ENCODE results near the gene ABCB9. TPM values are rescaled to one million over a fixed set of nuclear protein-coding genes. Genes with fewer than 3 reads are reported as not detected.
A peak's percentile ranks its signal among the peaks of the same experiment; 100 is the strongest.

The ABCB9 gene
- total RNA-seq, 1 experiment from 2014 or later, result 32.7 TPM

GRCh38 chr12:122949816-122950675, 16.2 kb downstream of the ABCB9 start:
- in situ Hi-C loops (cut with HindIII; ENCODE audit: low pct_unique_long_range_greater_than_20kb, low sequenced_read_pairs), result no loop called here

More at GRCh38 chr12:122949816-122950675, 16.2 kb downstream of the ABCB9 start:
- H3K27me3 ChIP-seq (ENCODE audit: control insufficient read depth, insufficient read depth, low read length), result no peaks in the 10 kb centered on the region
- H3K9me3 ChIP-seq (ENCODE audit: control insufficient read depth, insufficient read depth, low read depth, low read length), result no peaks in the 10 kb centered on the region
- H3K4me1 ChIP-seq (ENCODE audit: control insufficient read depth, insufficient read depth, low read length), result peaks cover 46% of the 10 kb centered on the region
- H3K36me3 ChIP-seq (ENCODE audit: control insufficient read depth, insufficient read depth, low read length), result no peaks in the 10 kb centered on the region
- H3K4me3 ChIP-seq (ENCODE audit: low read depth in 2 of 2, low read length in 2 of 2), result no peak overlapping the region
- intact Hi-C loops (cut with micrococcal nuclease; ENCODE audit: unreplicated experiment), result loop anchor here (10.0 kb wide), 1 partner anchor 155 kb away; no protein-coding TSS in a partner anchor
- TF ChIP-seq REST (IDR thresholded peaks at IDR 0.05; ENCODE audit: insufficient read depth in 1 of 2, low read depth in 2 of 2, low read length in 1 of 2), result no peak
- no peak for TF ChIP-seq POLR2AphosphoS5 (IDR thresholded peaks at IDR 0.05; ENCODE audit: low read depth, low read length)
- TF ChIP-seq TCF7L2 (IDR thresholded peaks at IDR 0.05; ENCODE audit: low read depth, low read length), result no peak
- no peak for TF ChIP-seq SIN3A (IDR thresholded peaks at IDR 0.05; ENCODE audit: borderline replicate concordance, insufficient read depth, low read depth, low read length)
- no peak for TF ChIP-seq CTCF (IDR thresholded peaks at IDR 0.05)
- DNase-seq (ENCODE audit: low read depth, low spot score) (no peak), ATAC-seq (no peak)
- H3K27ac ChIP-seq (ENCODE audit: low read length), result peak overlapping the region; percentile 54; the same call in 1 of the 2 replicates
- ChIA-PET CTCF (interaction anchor here (0.6 to 1.7 kb wide), 2 partner anchors 56 to 90 kb away, joined by 6 to 7 read pairs; no protein-coding TSS in a partner anchor), POLR2A (interaction anchor here (0.9 kb wide), 1 partner anchor 61 kb away, joined by 3 read pairs; no protein-coding TSS in a partner anchor)
- BruUV-seq (replicated peaks), result no TSS peak
